ENCODE data around the gene TMEM131L. TPM values are rescaled to one million over a fixed set of nuclear protein-coding genes. Genes with fewer than 3 reads are reported as not detected.

TMEM131L gene
- total RNA-seq, 1 donor from 2014 or later, result 18.6 TPM

DNA sequence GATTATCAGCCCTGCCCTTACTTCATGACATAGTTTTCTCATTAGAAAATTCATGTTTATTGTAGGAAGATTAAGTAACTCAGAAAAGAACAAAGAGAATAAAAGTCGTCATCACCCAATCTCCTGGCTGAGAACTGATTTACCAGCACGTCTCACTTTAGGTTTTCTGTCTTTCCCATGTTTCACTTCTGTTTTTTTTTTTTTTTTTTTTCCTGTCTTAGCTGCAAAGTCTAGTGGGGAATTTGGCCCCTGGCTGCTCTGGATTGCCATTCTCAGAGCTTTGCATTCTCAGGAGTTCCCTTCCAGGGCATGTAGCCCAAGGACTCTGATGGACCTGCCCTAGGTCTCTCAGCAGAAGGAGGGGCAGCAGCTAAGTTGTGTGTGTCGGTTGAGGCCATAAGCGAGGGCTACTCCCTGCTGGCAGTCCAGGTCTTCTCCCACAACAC is 57.8 kb downstream of the TMEM131L start:
- Histone ChIP-seq H2AFZ (ENCODE audit: low read depth, low read length) (no peak overlapping the region), H4K20me1 (ENCODE audit: insufficient read depth, low read length) (peaks cover 11% of the 10 kb centered on the region), H3K36me3 (ENCODE audit: insufficient read depth, low read length) (no peaks in the 10 kb centered on the region), H3K27ac (ENCODE audit: low read depth, low read length) (peak overlapping the region; percentile 34), H3K27me3 (ENCODE audit: insufficient read depth, low read length) (no peaks in the 10 kb centered on the region), H3K79me2 (ENCODE audit: insufficient read depth, low read length) (peaks cover 12% of the 10 kb centered on the region), H3K4me1 (ENCODE audit: insufficient read depth, low read length) (no peaks in the 10 kb centered on the region), H3K4me2 (ENCODE audit: low read length) (no peak overlapping the region), H3K4me3 (ENCODE audit: insufficient read depth, low read depth, low read length) (no peak overlapping the region), H3K9me3 (ENCODE audit: insufficient read depth, low read depth, low read length) (no peaks in the 10 kb centered on the region), H3K9ac (ENCODE audit: low read length) (no peak overlapping the region)
- no peak for FAIRE-seq
- H3K36me3 Mint-ChIP-seq (ENCODE audit: low read depth, unreplicated experiment), result peaks cover 9% of the 10 kb centered on the region
- no peaks in the 10 kb centered on the region for H3K27me3 Mint-ChIP-seq (ENCODE audit: low read depth, unreplicated experiment)
- peaks cover 24% of the 10 kb centered on the region for H3K4me1 Mint-ChIP-seq (ENCODE audit: low read depth, unreplicated experiment)
- peak; percentile 53 for DNase-seq (ENCODE audit: low read depth)
- no peak for TF ChIP-seq CTCF (IDR thresholded peaks at IDR 0.05; ENCODE audit: insufficient read depth, low read depth, low read length)
- no peak for TF ChIP-seq EZH2 (IDR thresholded peaks at IDR 0.05; ENCODE audit: insufficient read depth, low read length)
- H3K4me3 Mint-ChIP-seq (ENCODE audit: unreplicated experiment), result no peak overlapping the region
- H3K9me3 Mint-ChIP-seq (ENCODE audit: unreplicated experiment), result peaks cover 2% of the 10 kb centered on the region
- no peak overlapping the region for H3K27ac Mint-ChIP-seq (ENCODE audit: unreplicated experiment)

DNA sequence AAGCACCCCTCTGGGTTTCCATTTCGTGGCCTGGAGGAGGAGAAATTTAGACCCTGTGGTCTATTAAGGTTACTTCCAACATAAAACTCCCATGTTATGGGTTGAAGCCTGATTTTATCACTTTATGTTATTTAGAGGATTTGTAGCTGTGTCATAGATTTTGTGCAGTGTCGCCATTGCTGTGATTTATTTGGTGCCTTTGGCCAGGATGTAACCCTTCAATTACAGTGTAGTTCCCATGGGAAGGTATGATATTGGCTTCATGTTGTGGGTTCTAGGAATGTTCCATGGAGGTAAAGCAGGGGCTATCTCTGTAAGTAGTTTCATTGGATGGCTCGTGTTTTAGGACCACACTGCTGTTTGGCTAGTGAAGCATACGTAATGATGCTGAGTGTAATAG is 58.5 kb downstream of the TMEM131L start:
- H3K79me2 ChIP-seq (ENCODE audit: insufficient read depth, low read length), result peaks cover 12% of the 10 kb centered on the region
- peaks cover 2% of the 10 kb centered on the region for H3K9me3 Mint-ChIP-seq (ENCODE audit: unreplicated experiment)
- H3K4me1 ChIP-seq (ENCODE audit: insufficient read depth, low read length), result no peaks in the 10 kb centered on the region
- H2AFZ ChIP-seq (ENCODE audit: low read depth, low read length), result no peak overlapping the region
- no peak overlapping the region for H3K27ac Mint-ChIP-seq (ENCODE audit: unreplicated experiment)
- H3K4me1 Mint-ChIP-seq (ENCODE audit: low read depth, unreplicated experiment), result peaks cover 20% of the 10 kb centered on the region
- H3K27ac ChIP-seq (ENCODE audit: low read depth, low read length), result no peak overlapping the region
- no peaks in the 10 kb centered on the region for H3K27me3 ChIP-seq (ENCODE audit: insufficient read depth, low read length)
- H3K9me3 ChIP-seq (ENCODE audit: insufficient read depth, low read depth, low read length), result no peaks in the 10 kb centered on the region
- H3K9ac ChIP-seq (ENCODE audit: low read length), result no peak overlapping the region
- peaks cover 11% of the 10 kb centered on the region for H4K20me1 ChIP-seq (ENCODE audit: insufficient read depth, low read length)
- DNase-seq (ENCODE audit: low read depth) (no peak), FAIRE-seq (no peak)
- no peak overlapping the region for H3K4me2 ChIP-seq (ENCODE audit: low read length)
- no peak overlapping the region for H3K4me3 ChIP-seq (ENCODE audit: insufficient read depth, low read depth, low read length)
- H3K4me3 Mint-ChIP-seq (ENCODE audit: unreplicated experiment), result no peak overlapping the region
- peaks cover 9% of the 10 kb centered on the region for H3K36me3 Mint-ChIP-seq (ENCODE audit: low read depth, unreplicated experiment)
- H3K36me3 ChIP-seq (ENCODE audit: insufficient read depth, low read length), result no peaks in the 10 kb centered on the region
- H3K27me3 Mint-ChIP-seq (ENCODE audit: low read depth, unreplicated experiment), result no peaks in the 10 kb centered on the region
- TF ChIP-seq CTCF (IDR thresholded peaks at IDR 0.05; ENCODE audit: insufficient read depth, low read depth, low read length) (no peak), EZH2 (IDR thresholded peaks at IDR 0.05; ENCODE audit: insufficient read depth, low read length) (no peak)

- H3K4me3 ChIP-seq (ENCODE audit: insufficient read depth, low read depth, low read length), result no peak overlapping the region
- no peaks in the 10 kb centered on the region for H3K9me3 ChIP-seq (ENCODE audit: insufficient read depth, low read depth, low read length)
- Mint-ChIP-seq H3K9me3 (ENCODE audit: unreplicated experiment) (peaks cover 2% of the 10 kb centered on the region), H3K27me3 (ENCODE audit: low read depth, unreplicated experiment) (no peaks in the 10 kb centered on the region), H3K4me3 (ENCODE audit: unreplicated experiment) (peak overlapping the region; percentile 5), H3K4me1 (ENCODE audit: low read depth, unreplicated experiment) (peaks cover 21% of the 10 kb centered on the region), H3K27ac (ENCODE audit: unreplicated experiment) (no peak overlapping the region), H3K36me3 (ENCODE audit: low read depth, unreplicated experiment) (peaks cover 6% of the 10 kb centered on the region)
- H3K4me2 ChIP-seq (ENCODE audit: low read length), result no peak overlapping the region
- DNase-seq (ENCODE audit: low read depth), result no peak
- H2AFZ ChIP-seq (ENCODE audit: low read depth, low read length), result no peak overlapping the region
- no peak overlapping the region for H3K27ac ChIP-seq (ENCODE audit: low read depth, low read length)
- H3K9ac ChIP-seq (ENCODE audit: low read length), result no peak overlapping the region
- no peaks in the 10 kb centered on the region for H3K36me3 ChIP-seq (ENCODE audit: insufficient read depth, low read length)
- peaks cover 19% of the 10 kb centered on the region for H4K20me1 ChIP-seq (ENCODE audit: insufficient read depth, low read length)
- no peaks in the 10 kb centered on the region for H3K4me1 ChIP-seq (ENCODE audit: insufficient read depth, low read length)
- H3K27me3 ChIP-seq (ENCODE audit: insufficient read depth, low read length), result no peaks in the 10 kb centered on the region
- peaks cover 10% of the 10 kb centered on the region for H3K79me2 ChIP-seq (ENCODE audit: insufficient read depth, low read length)
- TF ChIP-seq CTCF (IDR thresholded peaks at IDR 0.05; ENCODE audit: insufficient read depth, low read depth, low read length), result no peak
- TF ChIP-seq EZH2 (IDR thresholded peaks at IDR 0.05; ENCODE audit: insufficient read depth, low read length), result no peak
- FAIRE-seq, result no peak
Measured at GRCh38 chr4:153527690-153528089, 61.5 kb downstream of the TMEM131L start.

Measured in astrocyte (in vitro differentiated cells and primary cell).